GM19043 (cell line): ENCODE measurements around the gene TBP.

Experiments
- ATAC-seq: cut with Tn5 transposase; IDR thresholded peaks from one replicate; pipeline ENCODE4 v1.9.1; 2021; ENCODE audit warnings: low read depth; ENCODE audit not compliant: unreplicated experiment

Gene TBP

DNA sequence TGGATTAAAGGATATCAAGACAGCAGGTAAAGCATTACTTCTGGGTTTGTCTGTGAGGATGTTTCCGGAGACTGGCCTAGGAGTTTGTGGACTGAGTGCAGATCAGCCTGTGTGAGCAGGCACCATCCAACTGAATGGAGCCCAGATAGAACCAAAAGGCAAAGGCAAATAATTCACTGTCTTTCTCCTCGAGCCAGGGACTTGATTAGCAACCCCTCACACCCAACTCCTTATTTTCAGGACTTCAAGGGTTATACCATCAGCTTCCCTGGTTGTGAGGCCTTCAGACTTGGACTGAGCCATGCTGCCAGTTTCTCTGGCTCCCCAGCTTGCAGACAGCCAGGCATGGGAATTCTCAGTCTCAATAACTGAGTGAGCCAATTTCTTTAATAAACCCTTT lies 20.4 kb upstream of the TBP start:
- no peak for ATAC-seq

DNA sequence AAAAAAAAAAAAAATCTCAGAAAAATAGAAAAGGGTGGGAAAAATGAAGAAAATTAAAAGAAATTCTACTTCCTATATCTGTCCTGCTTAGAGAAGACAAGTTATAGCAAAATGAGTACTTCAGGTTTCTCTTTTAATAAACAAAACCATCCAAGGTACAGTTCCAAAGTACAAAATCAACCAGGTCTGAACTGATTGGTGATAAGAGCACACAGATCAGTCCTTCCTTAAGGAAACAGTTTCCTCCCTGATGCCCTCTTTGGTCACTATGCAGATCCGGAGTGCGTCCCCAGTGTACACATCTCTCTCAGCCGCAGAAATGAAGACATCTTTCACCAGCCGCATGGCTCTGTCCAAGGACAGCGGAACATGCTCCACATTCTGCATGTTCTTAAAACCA lies 19.2 kb upstream of the TBP start:
- no peak for ATAC-seq

DNA sequence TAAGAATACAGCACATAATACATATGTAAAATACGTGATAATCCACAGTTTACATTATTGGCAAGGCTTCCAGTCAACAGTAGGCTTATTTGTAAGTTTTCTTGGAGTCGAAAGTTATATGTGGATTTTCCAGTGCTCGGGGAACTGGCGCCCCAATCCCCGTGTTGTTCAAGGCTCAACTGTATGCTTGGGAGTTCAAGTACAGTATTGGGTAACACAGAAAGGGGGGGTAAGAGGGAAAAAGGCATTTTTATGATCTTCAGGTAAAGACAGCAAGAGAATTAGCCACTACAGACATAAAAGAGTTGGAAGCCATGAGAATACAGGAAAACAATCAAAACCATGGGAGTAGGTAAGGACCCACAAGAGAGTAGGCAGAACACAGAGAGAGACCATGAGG lies 17.5 kb upstream of the TBP start:
- ATAC-seq, result no peak

DNA sequence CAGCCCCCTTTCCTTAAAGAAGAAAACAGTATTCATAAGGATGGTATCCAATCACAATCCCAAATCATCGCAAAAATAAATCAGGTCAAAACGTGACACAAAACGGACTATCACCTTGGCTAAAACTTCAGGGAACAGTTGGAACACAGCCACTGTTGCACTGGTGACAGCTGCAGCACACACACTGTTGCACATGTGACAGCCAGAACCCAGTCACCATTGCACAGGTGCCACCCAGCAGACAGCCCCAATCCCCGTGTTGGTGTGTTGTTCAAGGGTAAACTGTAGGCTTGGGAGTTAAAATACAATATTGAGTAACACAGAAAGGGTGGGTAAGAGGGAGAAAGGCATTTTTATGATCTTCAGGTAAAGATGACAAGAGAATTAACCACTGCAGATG lies 16.8 kb upstream of the TBP start:
- ATAC-seq, result no peak

DNA sequence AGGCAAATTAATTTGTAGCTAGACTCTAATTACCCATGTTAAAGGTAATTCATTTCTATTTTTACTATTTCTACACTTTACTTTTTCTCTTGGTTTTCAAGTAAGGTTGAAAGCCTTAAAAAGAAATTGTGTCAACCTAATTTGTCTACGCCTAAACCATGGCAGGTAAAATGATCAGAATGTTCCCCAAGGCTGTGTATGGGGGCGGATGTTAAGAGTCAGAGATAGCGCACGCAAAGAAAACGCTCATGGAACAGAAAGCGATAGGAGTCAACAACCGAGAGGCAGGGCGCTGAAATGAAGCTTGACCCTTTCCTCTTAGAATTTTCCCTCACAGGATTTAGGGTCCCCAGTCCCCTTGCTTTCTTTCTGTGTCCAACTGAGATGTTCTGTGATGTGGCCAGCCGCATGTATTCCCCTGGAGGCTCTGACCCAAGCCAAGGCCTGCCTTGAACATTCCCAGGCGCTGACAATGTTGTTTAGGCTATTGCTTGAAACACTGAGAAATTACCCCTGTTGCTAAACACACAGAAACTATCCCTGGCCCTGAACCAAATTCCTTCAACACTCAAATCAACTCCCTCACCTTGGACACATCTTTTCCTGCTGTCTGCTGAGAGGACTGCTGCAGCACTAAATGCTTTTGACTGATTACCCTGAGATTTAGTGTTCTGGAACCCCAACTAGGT lies 12.0 kb upstream of the TBP start:
- ATAC-seq, result no peak

DNA sequence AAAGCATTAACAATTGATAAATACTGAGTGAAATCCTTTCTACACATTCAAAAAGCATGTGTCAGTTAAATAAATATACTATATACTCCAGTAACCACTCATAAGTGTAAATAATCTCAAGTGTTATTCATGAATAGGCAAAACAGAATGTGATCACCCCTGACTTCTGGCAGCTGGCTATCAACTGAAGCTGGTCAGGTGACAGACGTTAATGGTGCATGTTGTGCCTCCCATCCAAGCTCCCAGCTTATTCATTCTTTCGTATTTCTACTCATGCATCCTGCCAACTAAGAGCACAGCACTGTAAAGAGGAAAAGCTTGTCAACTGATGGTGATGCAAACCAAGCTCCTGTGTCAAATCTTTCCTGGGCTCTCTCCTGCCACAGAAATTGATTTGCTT lies 8.8 kb upstream of the TBP start:
- no peak for ATAC-seq

DNA sequence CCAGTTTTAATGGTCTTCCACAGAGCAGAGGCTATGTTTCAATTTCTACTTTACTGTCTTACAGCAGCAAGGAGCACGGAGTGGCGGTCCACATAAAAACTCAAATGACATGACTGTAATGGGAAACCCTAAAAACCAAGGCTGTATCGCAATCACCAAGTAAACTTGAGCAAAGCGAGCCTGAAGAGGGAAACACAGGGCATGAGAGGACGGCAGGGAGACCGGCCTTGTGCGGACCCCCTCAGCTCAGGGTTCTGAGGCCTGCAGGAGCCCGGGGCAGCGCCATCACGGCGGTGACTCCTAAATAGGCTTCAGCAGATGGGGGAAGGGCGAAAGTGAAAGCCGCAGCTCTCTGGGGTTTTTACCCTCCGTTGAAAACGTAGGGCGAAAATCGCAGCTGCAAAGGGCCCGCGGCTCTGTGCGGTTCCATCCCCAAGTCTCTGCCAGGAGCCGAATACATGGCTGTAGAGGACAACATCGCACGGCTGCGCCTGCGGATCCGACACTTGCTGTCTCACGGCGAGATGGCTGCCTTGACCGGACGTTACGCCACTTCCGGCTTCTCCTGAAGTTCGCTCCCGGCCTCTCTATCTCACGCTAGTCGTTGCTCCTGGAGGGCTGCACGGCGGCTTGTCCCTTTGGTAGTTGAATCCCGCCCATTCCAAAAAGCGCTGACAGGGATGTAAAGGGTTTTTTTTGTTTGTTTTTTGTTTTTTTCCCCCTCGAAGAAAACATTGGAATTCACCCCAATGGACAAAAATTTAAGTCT lies 1.2 kb upstream of the TBP start, which contains the start of gene PSMB1:
PSMB1 (minus strand) TSS at position 543 of the 769 bp plus-strand sequence; CDS start at position 478, 65 bp downstream.
- peak; percentile 50 for ATAC-seq

DNA sequence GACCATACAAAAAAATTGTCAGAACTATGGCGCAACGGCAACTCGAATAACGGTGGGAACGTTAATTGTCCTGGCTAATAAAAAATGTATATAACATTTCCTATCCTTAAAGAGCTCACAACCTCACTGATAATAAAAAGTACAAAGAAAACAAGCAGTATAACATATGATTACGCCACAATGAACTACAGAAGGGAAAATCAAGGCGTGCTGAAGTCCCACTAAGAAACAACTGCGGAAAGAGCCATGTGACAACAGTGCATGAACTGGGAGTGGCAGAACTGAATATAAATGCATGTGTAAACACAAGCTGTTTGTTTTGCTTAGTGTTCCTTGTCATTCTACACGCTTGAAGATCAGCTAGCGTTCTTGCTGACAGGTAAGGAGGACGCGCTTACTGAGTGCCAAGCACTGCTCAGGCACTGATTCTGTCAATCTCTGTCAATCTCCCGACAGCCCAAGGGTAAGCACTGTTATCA lies 596 bp upstream of the TBP start:
- ATAC-seq, result peak; percentile 31

DNA sequence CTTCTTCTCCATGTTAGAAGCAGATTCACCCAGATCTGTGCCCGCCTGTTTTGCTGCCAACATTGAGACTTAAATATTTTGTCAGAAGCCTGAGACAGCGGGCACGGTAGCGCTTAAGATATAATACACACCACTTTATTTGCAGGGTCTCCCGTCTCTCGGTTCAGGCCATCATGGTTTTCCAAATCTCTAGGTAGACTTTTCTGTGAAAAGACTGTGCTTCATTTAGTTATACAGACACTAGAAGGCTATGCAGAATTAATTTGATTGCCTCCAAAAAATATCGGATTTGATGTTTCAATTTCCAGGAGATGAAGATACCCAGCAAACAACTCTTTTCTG lies 598 bp downstream of the TBP start:
- no peak for ATAC-seq

DNA sequence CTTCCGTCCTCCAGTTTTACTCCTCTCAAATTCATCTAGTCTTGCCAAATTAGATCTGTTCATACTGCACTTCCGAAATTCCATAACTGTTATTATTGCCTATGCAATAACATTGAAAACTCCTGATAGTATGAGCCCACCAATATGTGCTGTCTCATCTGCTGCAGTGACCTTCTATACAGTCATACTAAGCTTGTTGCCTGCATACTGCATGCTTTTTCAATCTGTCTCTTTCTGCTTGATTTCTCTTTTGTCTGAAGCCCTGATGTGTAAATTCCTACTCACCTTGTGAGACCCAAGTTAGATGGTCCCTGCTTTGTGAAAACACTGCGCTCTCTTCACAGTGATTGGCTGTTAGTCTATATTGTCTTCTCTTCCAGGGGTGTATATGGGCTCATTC lies 1.1 kb downstream of the TBP start:
- no peak for ATAC-seq

DNA sequence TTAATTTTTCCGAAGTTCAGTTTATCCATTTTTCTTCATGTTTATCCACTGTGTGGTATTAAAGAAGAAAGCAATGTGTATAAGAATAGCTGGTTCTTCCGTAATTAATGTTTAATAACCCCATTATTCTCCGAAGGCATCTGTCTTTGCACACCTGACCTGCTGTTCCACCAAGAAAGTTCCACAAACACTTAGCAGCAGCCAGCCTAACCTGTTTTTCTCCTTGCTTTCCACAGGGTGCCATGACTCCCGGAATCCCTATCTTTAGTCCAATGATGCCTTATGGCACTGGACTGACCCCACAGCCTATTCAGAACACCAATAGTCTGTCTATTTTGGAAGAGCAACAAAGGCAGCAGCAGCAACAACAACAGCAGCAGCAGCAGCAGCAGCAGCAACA lies 7.4 kb downstream of the TBP start:
- no peak for ATAC-seq

DNA sequence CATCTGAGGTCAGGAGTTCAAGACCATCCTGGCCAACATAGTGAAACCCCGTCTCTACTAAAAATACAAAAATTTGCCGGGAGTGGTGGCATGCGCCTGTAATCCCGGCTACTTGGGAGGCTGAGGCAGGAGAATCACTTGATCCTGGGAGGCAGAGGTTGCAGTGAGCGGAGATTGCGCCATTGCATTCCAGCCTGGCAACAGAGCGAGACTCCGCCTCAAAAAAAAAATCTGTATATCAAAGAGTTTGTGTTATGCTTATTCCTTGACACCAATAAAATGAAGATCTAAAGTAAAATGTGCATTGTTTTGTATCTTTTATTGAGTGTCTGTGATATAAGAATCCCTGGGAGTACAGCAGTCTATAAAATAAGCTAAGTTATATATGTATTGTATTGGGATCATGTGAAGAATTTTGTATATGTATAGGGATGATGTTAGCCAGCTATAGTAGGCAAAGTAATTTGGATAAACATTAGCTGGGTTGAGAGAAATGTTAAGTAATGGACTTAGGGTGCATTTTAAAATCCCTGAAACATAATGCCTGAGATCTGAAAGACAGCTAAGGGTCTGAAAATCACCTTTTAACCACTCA lies 10.9 kb downstream of the TBP start:
- ATAC-seq, result no peak

DNA sequence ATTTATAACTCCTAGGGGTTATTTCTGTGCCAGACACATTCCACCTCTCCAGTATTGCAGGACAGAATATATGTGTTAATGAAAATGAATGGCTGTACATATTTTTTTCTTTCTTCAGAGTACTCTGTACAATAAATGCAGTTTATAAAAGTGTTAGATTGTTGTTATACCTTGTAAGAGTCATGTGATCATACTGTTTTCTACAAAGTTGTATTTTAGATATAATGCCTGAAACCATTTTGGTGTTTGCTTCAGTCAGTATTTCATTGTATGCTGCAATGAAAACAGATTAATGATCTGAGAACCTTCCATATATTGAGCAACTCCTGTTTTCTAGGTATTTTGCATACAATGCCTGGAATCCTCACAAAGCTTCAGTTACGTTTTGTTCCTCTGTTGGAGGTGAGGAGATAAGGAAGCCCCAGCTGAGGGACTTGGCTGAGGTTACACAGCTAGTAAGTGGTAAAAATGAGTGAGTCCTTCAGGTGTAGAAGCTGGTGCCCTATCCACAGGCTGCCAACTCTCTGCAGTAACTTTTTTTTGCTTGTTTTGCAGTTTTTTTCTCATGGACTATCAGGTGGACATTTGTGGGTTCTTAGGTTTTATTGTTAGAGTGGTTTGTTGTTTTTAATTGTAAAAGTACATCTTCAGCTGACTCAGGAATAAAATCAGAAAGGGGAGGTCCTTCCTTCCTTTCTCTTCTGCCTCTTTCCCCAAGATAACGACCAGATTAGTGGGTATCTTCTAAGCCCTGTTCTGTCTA lies 18.7 kb downstream of the TBP start:
- ATAC-seq, result no peak

DNA sequence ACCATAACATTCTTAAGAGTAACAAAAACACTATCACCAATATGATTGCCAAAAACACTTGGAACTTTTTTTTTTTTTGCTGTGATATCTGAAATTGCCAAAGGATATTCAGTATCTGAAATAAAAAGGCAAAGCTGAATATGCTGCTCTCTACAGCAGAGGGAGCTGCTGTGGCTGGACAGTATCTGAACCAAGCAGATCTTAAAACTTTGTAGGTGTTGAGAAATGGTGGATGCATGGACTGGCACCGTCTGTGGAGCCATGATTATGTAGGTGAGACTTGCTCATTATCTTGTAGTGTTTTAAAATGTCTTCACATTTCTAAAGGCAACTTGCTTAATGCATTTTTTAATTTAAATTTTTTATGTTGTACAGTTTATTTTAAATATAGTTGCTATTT lies 21.1 kb downstream of the TBP start:
- no peak for ATAC-seq

DNA sequence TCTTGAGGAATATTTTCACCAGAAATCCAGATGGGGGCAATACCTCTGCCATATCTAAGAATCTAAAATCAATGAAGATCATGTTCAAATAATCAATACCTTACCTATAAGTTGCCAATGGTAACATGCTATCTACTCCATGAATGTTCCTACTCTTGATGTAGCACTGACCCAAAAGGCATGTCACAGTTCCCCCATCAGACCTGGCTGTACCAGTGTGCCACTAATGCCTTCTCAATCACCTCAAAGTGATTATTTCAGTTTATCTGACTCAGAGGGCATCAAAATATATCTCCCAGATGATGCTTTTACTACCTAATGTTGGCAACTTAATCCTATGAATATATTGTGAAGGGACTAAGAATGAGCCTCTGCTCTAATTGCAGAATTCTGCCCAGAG lies 24.7 kb downstream of the TBP start:
- ATAC-seq, result no peak

DNA sequence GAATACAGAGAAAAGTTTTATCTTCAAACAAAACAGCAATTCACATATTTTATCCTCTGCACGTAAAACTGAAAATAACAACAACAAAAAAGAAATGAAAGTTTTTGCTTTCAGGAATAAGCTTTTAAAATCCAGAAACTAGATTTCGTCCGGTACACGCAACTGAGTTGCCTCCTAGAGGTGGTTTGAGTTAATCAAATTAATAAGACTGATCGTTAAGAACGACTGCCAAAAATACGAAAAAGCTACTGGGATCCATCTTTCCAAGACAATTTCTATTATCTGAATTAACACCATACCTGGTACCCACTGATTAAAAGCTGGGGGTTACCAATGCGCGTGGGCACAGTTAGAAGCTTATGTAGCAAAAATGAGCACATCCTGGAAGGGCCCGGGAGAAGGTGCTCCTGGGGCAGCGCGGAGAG lies 29.6 kb downstream of the TBP start:
- no peak for ATAC-seq

DNA sequence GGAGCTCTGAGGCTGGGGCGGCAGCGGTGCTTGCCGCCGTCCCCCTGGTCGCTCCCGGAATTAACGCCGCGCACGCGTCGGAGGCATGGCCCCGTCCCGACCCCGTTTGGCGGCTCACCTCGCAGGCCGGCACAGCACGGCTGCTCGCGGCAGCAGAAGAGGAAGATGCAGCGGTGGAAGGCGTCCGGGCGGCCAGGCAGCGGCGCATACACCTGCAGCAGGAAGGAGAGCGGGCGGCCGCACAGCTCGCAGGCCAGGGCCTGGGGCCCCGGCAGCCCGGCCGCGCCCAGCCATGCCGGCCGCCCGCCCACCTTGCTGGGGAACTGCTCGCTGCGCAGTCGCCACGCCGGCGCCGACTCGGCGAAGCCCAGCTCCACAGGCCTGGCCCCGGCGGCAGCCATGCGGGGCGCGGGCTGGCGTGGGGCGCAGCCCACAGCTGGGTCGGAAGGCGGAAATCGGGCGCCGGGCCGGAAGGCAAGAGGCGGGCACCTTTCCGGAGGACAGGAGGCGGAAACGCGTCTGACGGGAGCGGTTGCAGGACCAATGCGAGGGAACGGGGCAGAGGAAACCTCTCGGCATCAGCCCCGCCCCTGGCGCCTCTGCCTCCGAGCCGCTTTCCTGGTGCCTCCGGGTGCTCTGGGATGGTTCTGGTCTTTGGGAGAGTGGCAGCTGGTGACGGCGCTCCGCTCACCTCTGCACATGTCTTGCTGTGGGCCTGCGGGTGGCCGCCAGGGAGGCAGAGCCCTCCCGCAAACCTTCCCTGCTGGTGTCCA lies 30.2 kb downstream of the TBP start, which contains the start of gene PDCD2:
PDCD2 (minus strand) TSS at position 457 of the 773 bp plus-strand sequence; CDS start at position 401, 56 bp downstream.
- ATAC-seq, result peak; percentile 97

DNA sequence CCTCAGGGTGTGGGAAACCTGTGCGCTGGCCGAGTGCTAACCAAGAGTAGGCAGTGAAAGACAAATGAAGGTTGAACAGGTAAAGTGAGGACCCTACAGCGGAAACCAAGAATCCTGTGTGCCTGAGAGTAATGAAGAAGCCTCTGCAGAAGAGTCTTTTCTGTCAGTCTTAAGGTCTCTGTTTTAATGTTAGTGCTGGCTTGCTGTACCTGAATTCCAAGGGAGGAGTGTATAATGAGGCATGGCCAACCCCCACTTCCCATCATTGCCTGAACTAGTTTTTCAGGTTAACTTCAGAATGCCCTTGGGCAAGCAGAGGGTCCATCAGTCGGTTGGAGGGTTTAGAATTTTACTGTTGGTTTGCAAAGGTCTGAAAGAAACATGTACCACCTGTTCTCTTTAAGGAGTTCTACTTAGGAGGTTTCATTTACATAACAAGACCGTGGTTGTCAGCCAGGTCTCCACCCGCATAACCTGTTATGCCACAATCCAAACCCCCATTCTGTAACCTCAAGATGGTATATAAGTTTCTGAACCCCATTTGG lies 30.9 kb downstream of the TBP start:
- peak; percentile 31 for ATAC-seq

DNA sequence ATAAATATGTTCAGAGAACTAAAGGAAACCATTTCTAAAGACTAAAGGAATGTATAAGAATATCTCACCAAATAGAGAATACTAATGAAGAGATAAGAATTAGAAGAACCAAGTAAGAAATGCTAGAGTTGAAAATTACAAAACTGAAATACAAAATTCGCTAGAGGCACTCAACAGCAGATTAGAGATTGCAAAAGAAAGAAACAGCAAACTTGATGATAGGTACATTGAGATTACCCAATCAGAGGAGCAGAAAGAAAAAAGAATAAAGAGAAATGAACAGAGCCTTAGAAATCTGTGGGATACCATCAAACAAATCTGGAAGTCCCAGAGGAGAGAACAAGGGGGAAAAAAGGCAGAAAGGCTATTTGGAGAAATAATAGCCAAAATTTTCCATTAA lies 36.6 kb downstream of the TBP start:
- ATAC-seq, result no peak

DNA sequence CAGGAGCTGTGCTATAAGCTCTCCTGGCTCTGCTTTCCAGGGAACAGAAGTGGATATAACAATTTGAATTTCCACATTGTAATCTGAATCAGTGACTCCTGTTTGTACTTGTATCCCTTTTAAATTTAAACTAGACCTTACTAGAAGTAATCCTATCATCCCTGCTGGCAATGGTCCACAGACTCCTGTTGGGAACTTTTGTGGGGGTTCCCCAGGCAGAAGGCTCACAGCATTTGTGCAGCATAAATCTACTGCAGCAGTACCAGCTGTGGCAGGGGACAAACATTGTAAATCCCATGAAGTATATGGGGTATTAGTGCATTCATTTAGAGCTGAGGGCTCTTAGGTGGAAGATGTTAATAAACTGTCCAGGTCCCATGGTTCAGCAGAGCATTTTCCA lies 42.3 kb downstream of the TBP start:
- no peak for ATAC-seq
